Activated gamma-delta T cell treated with Interleukin-2 at 50 U/mL for 16 hours (primary cell): ENCODE measurements around the gene LEMD2.

Source experiments
- DNase-seq: peaks from one replicate; pipeline ENCODE4 v3.0.0-alpha.2; 2020

LEMD2 gene

GRCh38 chr6:33791620-33792019 is 2.7 kb upstream of the LEMD2 start:
- no peak for DNase-seq

- no peak for DNase-seq
Measured at GRCh38 chr6:33790910-33791309, 2.0 kb upstream of the LEMD2 start.

DNA sequence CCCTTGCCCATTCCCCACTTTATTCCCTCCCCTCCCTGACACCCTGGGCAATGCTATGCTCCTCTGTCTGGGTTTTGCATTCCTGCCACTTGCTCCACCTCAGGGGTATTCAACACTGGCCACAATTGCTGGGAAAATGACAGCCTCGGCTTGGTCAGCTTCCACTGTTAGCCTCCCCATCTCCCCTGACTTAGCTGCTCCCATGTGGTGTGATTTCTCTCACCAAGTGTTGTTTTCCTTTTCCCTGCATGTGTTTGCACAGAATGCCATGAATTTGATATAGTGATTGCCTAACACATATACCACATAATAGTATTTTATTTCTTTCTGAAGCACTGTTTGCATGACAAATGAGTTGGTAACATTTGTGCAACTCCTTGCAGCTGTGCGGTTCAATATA is 1.4 kb upstream of the LEMD2 start:
- no peak for DNase-seq

- no peak for DNase-seq
Measured at GRCh38 chr6:33789550-33789895, 593 bp upstream of the LEMD2 start.

DNA sequence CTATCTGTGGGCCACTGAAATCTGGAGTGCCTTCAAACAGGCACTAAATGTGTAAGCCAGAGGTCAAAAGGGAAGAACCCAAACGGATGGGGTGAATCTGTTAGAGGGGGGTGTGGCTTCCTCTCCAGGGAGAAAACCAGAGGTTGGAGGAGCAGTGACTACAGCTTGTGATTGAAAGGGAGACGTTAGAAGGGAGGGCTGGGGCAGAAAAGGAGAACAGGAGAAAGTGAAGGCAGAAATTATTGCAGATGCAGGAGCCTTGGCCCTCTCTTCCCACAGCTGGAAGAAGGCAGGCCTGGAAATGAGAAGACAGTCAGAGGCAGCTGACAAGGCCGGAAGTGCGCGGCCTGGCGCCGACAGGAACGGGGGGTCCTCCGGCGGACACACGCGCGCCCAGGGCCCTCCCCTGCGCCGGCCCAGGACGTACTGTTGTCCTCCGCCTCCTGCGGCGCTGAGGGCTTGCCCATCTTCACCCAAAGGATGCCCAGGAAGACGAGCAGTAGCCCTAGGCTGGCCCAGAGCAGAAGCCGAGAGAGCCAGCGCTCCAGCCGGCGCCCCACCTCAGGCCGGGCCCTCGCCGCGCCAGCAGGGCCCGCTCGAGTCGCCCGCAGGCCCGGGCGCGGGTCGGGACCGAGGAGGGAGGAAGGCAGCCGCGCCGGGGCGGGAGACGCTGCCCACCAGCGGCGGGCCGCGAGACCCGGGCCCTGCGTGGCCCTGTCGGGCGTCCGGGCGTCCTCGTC is 806 bp downstream of the LEMD2 start:
- peak; percentile 51 for DNase-seq

GRCh38 chr6:33787346-33787953 is 1.5 kb downstream of the LEMD2 start:
- DNase-seq: no peak

- no peak for DNase-seq
Measured at GRCh38 chr6:33786736-33787135, 2.2 kb downstream of the LEMD2 start.

DNA sequence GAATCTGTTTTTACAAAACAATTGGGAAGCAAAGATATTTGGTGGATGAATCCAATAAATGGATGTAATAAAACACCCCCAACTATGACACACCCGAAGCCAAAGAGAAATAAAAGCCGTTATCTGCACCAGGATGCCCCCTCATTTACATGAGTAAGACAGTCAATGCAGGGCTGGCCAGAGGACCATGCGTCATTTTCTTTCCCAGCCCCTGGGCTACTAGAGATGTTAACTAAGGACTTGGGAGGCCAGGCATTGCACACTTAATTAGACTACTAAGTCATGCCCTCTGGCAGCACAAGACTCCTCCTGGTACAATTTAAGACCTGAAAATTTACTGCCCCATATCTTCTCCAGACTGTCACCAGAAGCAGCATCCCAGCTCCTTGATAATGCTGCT is 3.2 kb downstream of the LEMD2 start:
- DNase-seq: no peak

DNA sequence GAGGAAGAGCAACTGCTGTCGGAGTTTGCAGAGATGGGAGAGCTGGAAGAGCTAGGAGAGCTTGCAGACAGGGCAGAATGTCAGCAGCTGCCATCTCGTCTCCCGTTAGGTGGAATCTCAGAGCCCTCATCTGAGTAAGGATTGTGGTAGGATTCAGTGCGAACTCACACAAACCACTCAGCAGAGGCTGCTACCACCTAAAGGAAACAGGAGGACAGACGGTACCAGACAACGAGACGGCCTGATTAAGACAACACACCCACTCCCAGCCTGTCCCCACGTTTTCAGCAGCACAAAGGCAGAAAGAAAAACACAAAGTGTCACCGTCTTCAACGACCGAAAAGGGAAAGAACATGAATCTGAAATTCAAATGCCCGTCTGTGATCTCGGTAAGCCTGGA is 4.1 kb downstream of the LEMD2 start:
- no peak for DNase-seq

DNA sequence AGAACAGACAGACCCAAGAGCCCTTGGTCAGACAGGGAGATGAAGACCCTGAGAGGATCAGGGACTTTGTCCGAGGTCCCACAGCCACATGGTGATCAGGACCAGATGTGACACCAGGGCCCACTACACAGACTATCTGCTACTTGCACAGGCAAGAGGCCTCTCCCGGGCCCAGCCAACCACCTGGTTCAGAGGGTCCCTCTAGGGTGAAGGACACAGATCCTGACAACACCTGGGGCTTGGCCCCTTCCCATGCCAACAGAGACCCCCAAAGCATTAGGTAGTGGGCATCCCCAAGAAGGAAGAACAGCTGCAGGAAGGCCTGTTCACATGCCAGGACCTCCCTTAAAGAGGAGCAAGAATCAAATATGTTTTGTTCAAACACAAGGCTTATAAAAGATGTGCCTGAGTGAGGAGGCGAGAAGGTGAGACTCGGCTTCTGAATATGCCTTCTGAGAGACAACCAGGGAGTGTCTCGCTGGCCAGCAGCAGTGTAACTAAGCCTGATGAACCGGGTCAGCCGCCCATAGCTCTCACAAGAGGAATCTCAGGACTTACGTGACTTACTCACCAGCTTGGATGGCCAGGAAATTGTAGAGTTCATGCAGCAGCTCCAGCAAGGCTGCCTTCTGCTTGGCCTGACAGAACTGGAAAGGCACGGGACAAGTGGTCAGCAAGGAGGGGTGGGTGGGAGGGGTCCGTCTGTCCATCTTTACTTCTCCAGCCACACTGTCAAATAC is 5.0 kb downstream of the LEMD2 start:
- DNase-seq: no peak

GRCh38 chr6:33782561-33782960 is 6.4 kb downstream of the LEMD2 start:
- no peak for DNase-seq

GRCh38 chr6:33781131-33781975 is 7.6 kb downstream of the LEMD2 start:
- no peak for DNase-seq

GRCh38 chr6:33779895-33780294 is 9.0 kb downstream of the LEMD2 start:
- DNase-seq: no peak

GRCh38 chr6:33779290-33779689 is 9.6 kb downstream of the LEMD2 start:
- no peak for DNase-seq

DNA sequence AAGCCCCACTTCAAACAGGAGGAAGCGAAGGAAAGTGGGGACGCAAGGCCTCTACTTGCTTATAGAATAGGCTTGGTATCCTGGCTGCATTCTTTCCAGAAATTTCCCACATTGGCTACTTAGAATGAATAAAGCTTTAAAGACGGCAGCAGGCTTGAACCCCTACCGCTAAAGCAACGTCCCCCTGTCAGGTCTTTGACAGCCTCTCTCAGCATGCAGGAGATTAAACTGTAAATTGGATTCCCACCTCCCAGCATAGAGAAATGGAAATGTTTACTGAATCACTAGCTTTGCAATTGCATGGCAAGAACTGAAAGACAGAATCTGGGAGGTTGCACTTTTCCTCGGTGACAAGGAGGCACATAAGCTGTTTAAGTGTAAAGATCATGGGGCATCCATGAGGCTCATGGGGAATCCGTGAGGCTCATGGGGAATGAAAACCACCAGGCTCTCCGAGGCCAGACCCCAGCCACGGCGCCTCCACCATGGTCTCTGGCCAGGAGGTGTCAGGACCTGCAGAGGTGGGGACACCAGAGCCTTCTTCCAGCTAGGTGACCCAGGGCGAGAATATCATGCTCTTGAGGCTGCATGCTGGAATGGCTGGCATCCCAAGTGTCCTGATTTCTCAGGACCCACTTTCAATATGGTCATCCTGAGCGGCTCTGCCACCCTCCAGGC is 10.3 kb downstream of the LEMD2 start:
- no peak for DNase-seq

DNA sequence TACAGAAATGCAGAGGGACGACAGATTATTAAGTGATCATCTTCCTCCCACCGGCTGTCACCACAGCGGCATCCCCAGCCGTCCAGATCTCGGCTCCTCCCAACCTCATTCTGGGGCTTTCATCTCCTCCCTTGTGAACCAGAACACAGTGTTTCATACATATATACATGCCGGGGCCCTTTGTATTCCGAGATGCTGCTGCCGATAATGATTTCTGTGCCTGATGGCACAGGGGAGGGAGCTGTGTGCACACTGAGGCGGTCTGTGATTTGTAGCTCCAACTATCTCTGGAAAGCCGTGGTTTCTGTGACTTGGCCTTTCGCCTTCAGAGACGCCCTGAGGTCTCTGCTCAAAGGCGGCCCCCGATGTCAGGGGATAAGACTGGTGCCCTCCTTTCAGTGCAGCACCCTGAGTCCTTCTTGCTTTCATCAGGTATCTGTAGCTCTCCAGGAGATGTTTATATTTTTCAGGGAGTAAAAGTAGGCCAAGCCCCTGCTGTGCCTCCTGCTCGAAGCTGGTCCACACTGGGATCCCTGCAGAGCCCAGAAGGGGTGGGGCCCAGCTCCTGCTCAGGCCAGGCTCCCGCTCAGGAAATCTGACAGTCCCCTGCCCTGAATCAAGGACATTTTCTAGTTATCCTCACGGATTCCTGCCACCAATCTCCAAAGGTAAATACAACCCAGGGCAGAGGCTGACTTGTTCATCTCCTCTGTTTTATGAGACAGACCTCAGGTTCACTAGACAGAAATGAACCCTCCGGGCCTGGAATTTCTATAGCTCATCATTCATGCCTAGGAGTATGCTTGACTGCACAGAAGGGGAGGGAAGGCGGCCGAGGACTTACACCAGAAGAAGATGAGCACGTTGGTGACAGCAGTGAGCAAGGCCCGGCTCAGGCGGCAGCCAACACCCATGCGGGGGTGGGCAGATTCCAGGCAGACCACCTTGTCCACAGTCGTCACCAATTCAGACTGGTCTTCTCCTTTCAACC is 11.2 kb downstream of the LEMD2 start:
- DNase-seq: no peak

GRCh38 chr6:33776764-33777163 is 12.2 kb downstream of the LEMD2 start:
- no peak for DNase-seq

DNA sequence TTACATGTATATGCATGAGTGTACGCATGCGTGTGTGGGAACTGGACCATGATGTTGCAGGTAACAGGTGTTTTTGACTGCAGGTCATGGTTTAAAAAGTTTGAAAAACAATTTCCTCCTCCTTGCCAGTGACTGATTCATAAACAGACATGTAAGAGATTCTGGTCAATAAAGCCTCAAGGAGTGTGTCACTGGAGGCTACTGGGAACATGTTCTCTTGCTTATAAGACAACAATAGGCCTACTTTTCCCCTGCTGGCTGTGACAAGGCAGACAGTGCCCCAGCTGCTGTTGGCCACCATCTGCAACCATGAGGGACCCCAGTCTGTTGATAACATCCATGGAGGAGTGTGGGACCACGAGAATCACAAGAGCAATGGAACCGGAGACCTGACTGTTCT is 12.7 kb downstream of the LEMD2 start:
- no peak for DNase-seq

GRCh38 chr6:33774774-33775173 is 14.2 kb downstream of the LEMD2 start:
- DNase-seq: no peak

DNA sequence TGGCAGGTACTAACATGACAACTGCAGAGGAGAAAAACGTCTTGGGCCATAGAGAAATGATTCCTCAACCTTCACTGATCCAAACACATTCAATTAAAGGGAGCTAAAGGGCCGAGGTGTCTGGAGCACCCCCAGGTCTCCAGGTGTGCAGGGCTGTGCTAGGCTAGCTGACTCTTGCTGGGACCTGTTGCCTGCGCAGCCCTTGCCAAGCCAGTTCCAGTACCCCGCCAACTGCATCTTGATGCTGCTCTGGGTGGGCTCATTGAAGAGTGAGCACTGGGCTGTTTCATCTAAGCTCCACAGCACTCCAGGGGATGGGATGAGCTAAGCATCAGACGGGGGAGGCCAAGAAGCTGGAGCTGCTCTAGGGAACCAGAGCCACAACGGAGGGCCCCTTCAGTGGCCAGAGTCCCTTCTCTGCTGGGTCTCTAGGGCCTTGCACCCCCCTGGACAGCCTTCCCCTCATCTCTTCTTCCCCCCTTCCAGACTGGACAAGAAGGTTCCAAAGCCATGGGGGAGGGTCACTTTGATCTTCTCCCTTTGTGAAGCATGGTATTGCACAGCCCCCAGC is 15.9 kb downstream of the LEMD2 start:
- no peak for DNase-seq
